Loucy (cell line): Measurements from ENCODE around the gene RGS9.

ENCODE experiments used
- H2AFZ ChIP-seq: fragments of 200-600 bp; sonication (generic); 2 replicates; pipeline ENCODE4 v1.6.0; 2016; ENCODE audit warnings: antibody characterized with exemption, mild to moderate bottlenecking, low read length, moderate library complexity
- H3F3A ChIP-seq: fragments of 200-600 bp; 2 replicates; pipeline ENCODE4 v1.6.0; 2016; ENCODE audit warnings: antibody characterized with exemption, low read depth, mild to moderate bottlenecking
- H3K27me3 ChIP-seq: fragments of 200-600 bp; sonication (generic); 2 replicates; pipeline ENCODE4 v1.6.1; 2014; ENCODE audit warnings: low read length, mild to moderate bottlenecking; ENCODE audit not compliant: insufficient read depth, poor library complexity, severe bottlenecking
- H3K36me3 ChIP-seq: fragments of 200-600 bp; sonication (generic); 2 replicates; pipeline ENCODE4 v1.6.1; 2016; ENCODE audit warnings: low read length; ENCODE audit not compliant: insufficient read depth
- H3K4me1 ChIP-seq: fragments of 200-600 bp; sonication (generic); 2 replicates; pipeline ENCODE4 v1.5.1; 2014; ENCODE audit warnings: low read length, mild to moderate bottlenecking; ENCODE audit not compliant: insufficient read depth, poor library complexity, severe bottlenecking
- H3K4me2 ChIP-seq: fragments of 200-600 bp; sonication (generic); 2 replicates; pipeline ENCODE4 v1.6.0; 2014; ENCODE audit warnings: antibody characterized with exemption, low read length, low read depth, mild to moderate bottlenecking; ENCODE audit not compliant: poor library complexity, severe bottlenecking
- H3K4me3 ChIP-seq: fragments of 200-600 bp; sonication (generic); 2 replicates; pipeline ENCODE4 v1.5.1; 2014; ENCODE audit warnings: low read length, mild to moderate bottlenecking, mixed read lengths; ENCODE audit not compliant: poor library complexity, severe bottlenecking
- H3K79me2 ChIP-seq: fragments of 200-600 bp; sonication (generic); 2 replicates; pipeline ENCODE4 v1.6.1; 2014; ENCODE audit warnings: low read length; ENCODE audit not compliant: insufficient read depth
- H3K9ac ChIP-seq: fragments of 200-600 bp; sonication (generic); 2 replicates; pipeline ENCODE4 v1.6.0; 2014; ENCODE audit warnings: mild to moderate bottlenecking, low read depth, low read length, moderate library complexity; ENCODE audit not compliant: poor library complexity, severe bottlenecking
- H3K9me2 ChIP-seq: fragments of 200-600 bp; sonication (generic); replicated peaks from 2 replicates; pipeline ENCODE4 v1.6.1; 2016; ENCODE audit warnings: low read depth, low read length, mixed read lengths
- H3K9me3 ChIP-seq: fragments of 200-600 bp; sonication (generic); 2 replicates; pipeline ENCODE4 v1.6.1; 2014; ENCODE audit warnings: mild to moderate bottlenecking, antibody characterized with exemption, low read length, low read depth; ENCODE audit not compliant: insufficient read depth
- H4K20me1 ChIP-seq: fragments of 200-600 bp; sonication (generic); 2 replicates; pipeline ENCODE4 v1.6.0; 2014; ENCODE audit warnings: antibody characterized with exemption, low read length, mild to moderate bottlenecking; ENCODE audit not compliant: insufficient read depth, poor library complexity, severe bottlenecking
- EZH2phosphoT487 ChIP-seq: fragments of 200-600 bp; IDR thresholded peaks from 2 replicates; pipeline ENCODE4 v1.6.1; 2018; ENCODE audit warnings: antibody characterized with exemption, mild to moderate bottlenecking, moderate library complexity, borderline replicate concordance
- TF ChIP-seq, protein P1 (sequence below): fragments of 200-600 bp; sonication (generic); conservative IDR thresholded peaks from 2 replicates; pipeline ENCODE4 v1.5.1; 2014; ENCODE audit warnings: mild to moderate bottlenecking, antibody characterized with exemption, low read length

RGS9 gene

DNA sequence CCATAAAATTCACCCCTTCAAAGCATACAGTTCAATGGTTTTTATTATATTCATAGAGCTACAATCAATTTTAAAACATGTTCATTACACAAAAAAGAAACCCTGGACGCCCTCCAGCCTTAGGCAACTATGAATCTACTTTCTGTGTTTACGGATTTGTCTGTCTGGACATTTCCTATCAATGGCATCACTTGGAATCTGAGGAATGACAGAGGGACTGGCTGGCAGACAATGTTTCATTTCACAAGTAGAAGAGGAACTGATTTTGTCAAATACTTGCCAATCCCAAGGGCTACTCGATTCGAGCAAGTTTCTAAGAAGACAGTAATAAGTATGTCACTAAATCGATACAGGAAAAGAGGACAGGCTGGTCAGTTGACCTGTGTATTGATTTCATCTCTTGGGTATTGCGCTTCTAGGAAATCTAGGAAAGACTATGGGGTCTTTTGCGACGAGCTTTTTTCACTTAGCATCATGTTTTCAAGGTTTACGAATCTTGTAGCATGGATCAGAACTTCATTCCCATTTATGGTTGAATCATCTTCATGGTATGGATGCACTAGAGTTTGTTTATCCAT lies 56.6 kb downstream of the RGS9 start:
- H3F3A ChIP-seq, result no peaks in the 10 kb centered on the region
- peaks cover 3% of the 10 kb centered on the region; the same call in 1 of the 2 replicates for H3K36me3 ChIP-seq
- H3K4me2 ChIP-seq, result no peak overlapping the region
- H2AFZ ChIP-seq, result no peak overlapping the region
- TF ChIP-seq EZH2phosphoT487, result no peak
- TF ChIP-seq, protein P1, sequence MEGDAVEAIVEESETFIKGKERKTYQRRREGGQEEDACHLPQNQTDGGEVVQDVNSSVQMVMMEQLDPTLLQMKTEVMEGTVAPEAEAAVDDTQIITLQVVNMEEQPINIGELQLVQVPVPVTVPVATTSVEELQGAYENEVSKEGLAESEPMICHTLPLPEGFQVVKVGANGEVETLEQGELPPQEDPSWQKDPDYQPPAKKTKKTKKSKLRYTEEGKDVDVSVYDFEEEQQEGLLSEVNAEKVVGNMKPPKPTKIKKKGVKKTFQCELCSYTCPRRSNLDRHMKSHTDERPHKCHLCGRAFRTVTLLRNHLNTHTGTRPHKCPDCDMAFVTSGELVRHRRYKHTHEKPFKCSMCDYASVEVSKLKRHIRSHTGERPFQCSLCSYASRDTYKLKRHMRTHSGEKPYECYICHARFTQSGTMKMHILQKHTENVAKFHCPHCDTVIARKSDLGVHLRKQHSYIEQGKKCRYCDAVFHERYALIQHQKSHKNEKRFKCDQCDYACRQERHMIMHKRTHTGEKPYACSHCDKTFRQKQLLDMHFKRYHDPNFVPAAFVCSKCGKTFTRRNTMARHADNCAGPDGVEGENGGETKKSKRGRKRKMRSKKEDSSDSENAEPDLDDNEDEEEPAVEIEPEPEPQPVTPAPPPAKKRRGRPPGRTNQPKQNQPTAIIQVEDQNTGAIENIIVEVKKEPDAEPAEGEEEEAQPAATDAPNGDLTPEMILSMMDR, result no peak
- no peak overlapping the region for H3K4me3 ChIP-seq
- no peaks in the 10 kb centered on the region for H3K9me2 ChIP-seq
- H3K4me1 ChIP-seq, result peaks cover 4% of the 10 kb centered on the region
- no peaks in the 10 kb centered on the region for H3K79me2 ChIP-seq
- H3K9ac ChIP-seq, result no peak overlapping the region
- H3K27me3 ChIP-seq, result no peaks in the 10 kb centered on the region
- H3K9me3 ChIP-seq, result no peaks in the 10 kb centered on the region
- no peaks in the 10 kb centered on the region for H4K20me1 ChIP-seq

DNA sequence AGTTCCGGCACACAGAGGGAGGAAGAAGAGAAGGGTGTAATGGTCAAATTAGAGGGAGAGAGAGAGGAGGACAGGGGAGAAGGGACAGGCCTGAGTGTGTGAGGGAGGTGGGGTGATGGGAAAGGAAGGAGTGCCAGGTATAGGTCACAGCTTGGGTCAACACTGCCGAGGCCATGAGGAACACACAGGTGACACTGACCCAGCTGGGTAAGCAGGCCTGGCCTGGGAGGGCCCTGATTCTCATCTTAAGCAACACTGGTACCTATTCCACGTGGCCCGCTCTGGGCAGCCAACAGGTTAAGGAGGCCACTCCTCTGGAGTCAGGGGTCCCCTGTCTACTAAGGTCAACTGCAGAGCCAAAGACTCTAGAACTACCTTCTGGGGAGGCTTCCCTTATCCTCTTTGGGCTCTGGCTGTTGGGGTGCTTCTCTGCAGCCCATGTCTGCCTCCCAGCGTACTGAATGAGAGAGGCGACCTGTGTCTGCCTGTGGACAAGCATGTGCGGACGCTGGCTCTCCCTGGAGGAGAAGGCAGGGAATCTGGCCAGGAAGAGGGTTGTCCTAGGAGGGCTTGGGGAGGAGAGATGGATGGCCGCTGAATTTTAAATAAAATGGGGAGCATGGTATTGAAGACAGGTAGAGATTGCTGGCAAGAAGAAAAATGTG lies 57.6 kb downstream of the RGS9 start:
- Histone ChIP-seq H3K9ac (no peak overlapping the region), H3K4me3 (no peak overlapping the region)

DNA sequence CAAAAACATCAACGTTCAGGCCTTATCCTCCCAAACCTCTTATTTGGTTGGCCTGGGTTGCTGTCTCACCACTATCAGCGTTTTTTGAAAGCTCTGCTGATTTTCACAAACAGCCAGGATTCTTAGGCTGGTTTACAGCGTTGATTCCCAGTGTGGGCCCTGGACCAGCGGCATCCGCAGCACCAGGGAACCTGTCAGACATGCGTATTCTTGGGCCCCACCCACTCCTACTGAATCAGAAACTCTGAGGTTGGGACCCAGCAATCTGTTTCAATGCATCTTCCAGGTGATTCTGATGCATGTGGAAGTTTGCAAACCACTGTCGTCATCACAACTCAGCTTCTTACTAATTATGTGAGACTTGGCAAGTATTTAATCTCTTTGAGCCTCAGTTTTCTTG lies 58.5 kb downstream of the RGS9 start:
- no peaks in the 10 kb centered on the region; the same call in 1 of the 2 replicates for H3K36me3 ChIP-seq
- no peaks in the 10 kb centered on the region for H3F3A ChIP-seq
- no peaks in the 10 kb centered on the region for H3K9me3 ChIP-seq
- H3K27me3 ChIP-seq, result no peaks in the 10 kb centered on the region
- H3K79me2 ChIP-seq, result no peaks in the 10 kb centered on the region
- peaks cover 4% of the 10 kb centered on the region for H3K4me1 ChIP-seq
- no peaks in the 10 kb centered on the region for H4K20me1 ChIP-seq
- H3K9me2 ChIP-seq, result no peaks in the 10 kb centered on the region
- no peak overlapping the region for H3K4me2 ChIP-seq
- H3K9ac ChIP-seq, result no peak overlapping the region
- H2AFZ ChIP-seq, result no peak overlapping the region
- TF ChIP-seq EZH2phosphoT487, result no peak
- TF ChIP-seq, protein P1, result no peak
- H3K4me3 ChIP-seq, result no peak overlapping the region

More for the DNA sequence above, 57.6 kb downstream of the RGS9 start:
- Histone ChIP-seq H2AFZ (no peak overlapping the region), H3K79me2 (no peaks in the 10 kb centered on the region), H3K9me2 (no peaks in the 10 kb centered on the region), H3F3A (no peaks in the 10 kb centered on the region), H3K4me1 (peaks cover 4% of the 10 kb centered on the region), H3K27me3 (no peaks in the 10 kb centered on the region), H3K4me2 (no peak overlapping the region), H3K9me3 (no peaks in the 10 kb centered on the region), H4K20me1 (no peaks in the 10 kb centered on the region), H3K36me3 (no peaks in the 10 kb centered on the region; the same call in 1 of the 2 replicates)
- TF ChIP-seq EZH2phosphoT487, result no peak
- TF ChIP-seq, protein P1, result no peak
